Measurements from ENCODE around the gene UBQLNL. TPM values are rescaled to one million over a fixed set of nuclear protein-coding genes. Genes with fewer than 3 reads are reported as not detected.

Gene UBQLNL
- polyA plus RNA-seq, 1 of the 3 experiments (the other 2 are of a cell fraction): 0.03 TPM

GRCh38 chr11:5514841-5515240, 1.7 kb downstream of the UBQLNL start:
- H3K4me3 ChIP-seq (ENCODE audit: low read depth in 2 of 2, low read length in 1 of 2): no peak overlapping the region
- no peaks in the 10 kb centered on the region for H3K79me2 ChIP-seq (ENCODE audit: insufficient read depth)
- no peak overlapping the region for H3K27ac ChIP-seq (ENCODE audit: low read depth in 2 of 2, low read length in 1 of 2)
- H2AFZ ChIP-seq (ENCODE audit: low read depth): no peak overlapping the region
- no peak for TF ChIP-seq FOXM1 (IDR thresholded peaks at IDR 0.05; ENCODE audit: low read depth)
- TF ChIP-seq ELF1 (IDR thresholded peaks at IDR 0.05): no peak
- no peak for TF ChIP-seq SIN3A (IDR thresholded peaks at IDR 0.05; ENCODE audit: borderline replicate concordance, low read depth, low read length)
- TF ChIP-seq NFIC (IDR thresholded peaks at IDR 0.05; ENCODE audit: borderline replicate concordance): no peak
- TF ChIP-seq GABPA (IDR thresholded peaks at IDR 0.05; ENCODE audit: low read depth): no peak
- no peak for TF ChIP-seq EZH2phosphoT487 (IDR thresholded peaks at IDR 0.05; ENCODE audit: borderline replicate concordance, low read depth)
- TF ChIP-seq USF1 (IDR thresholded peaks at IDR 0.05; ENCODE audit: borderline replicate concordance, low read depth): no peak
- no peak for TF ChIP-seq RXRA (IDR thresholded peaks at IDR 0.05; ENCODE audit: borderline replicate concordance, low read depth)
- TF ChIP-seq MXI1 (IDR thresholded peaks at IDR 0.05; ENCODE audit: low read depth, low read length): no peak
- TF ChIP-seq YY1 (IDR thresholded peaks at IDR 0.05; ENCODE audit: low read depth): no peak
- ChIA-PET POLR2A (no interaction called here), CTCF (no interaction called here)
- no peaks in the 10 kb centered on the region for H3K4me1 ChIP-seq (ENCODE audit: control insufficient read depth in 1 of 2, insufficient read depth in 2 of 2, low read depth in 1 of 2, low read length in 1 of 2)
- H3K9me2 ChIP-seq: no peaks in the 10 kb centered on the region
- no peaks in the 10 kb centered on the region for H3K9me3 ChIP-seq
- no peaks in the 10 kb centered on the region for H3F3A ChIP-seq (replicated peaks; ENCODE audit: insufficient read depth)
- H3K27me3 ChIP-seq (ENCODE audit: insufficient read depth): no peaks in the 10 kb centered on the region
- H4K20me1 ChIP-seq (ENCODE audit: insufficient read depth): no peaks in the 10 kb centered on the region
- no peaks in the 10 kb centered on the region for H3K36me3 ChIP-seq (replicated peaks in 1 of 2; ENCODE audit: control insufficient read depth in 1 of 2, insufficient read depth in 2 of 2, low read length in 1 of 2)
- no peak overlapping the region for H3K4me2 ChIP-seq
- H3K9ac ChIP-seq: no peak overlapping the region
- no peak for DNase-seq

GRCh38 chr11:5509803-5510202, 6.7 kb downstream of the UBQLNL start, which contains the start of gene UBQLN3:
Gene UBQLN3, minus strand, starts transcription at chr11:5509957. Its CDS starts 399 bp downstream, at chr11:5509558.
- CTCF ChIA-PET: no interaction called here
- Histone ChIP-seq H3K27me3 (ENCODE audit: insufficient read depth) (no peaks in the 10 kb centered on the region), H3K36me3 (replicated peaks in 1 of 2; ENCODE audit: control insufficient read depth in 1 of 2, insufficient read depth in 2 of 2, low read length in 1 of 2) (no peaks in the 10 kb centered on the region), H4K20me1 (ENCODE audit: insufficient read depth) (no peaks in the 10 kb centered on the region), H3K27ac (ENCODE audit: low read depth in 2 of 2, low read length in 1 of 2) (no peak within 1 kb of the TSS), H3K79me2 (ENCODE audit: insufficient read depth) (no peaks in the 10 kb centered on the region), H3K4me3 (ENCODE audit: low read depth in 2 of 2, low read length in 1 of 2) (no peak within 1 kb of the TSS), H2AFZ (ENCODE audit: low read depth) (no peak within 1 kb of the TSS), H3K9me2 (no peaks in the 10 kb centered on the region), H3F3A (replicated peaks; ENCODE audit: insufficient read depth) (no peaks in the 10 kb centered on the region), H3K9ac (no peak within 1 kb of the TSS), H3K4me1 (ENCODE audit: control insufficient read depth in 1 of 2, insufficient read depth in 2 of 2, low read depth in 1 of 2, low read length in 1 of 2) (no peaks in the 10 kb centered on the region; a peak in 1 of 4 replicates), H3K9me3 (no peaks in the 10 kb centered on the region), H3K4me2 (no peak within 1 kb of the TSS)
- 10% methylated on average over 2 of the region's 4 CpGs for WGBS (ENCODE audit: low lambda C conversion rate)
- DNase-seq: no peak
- POLR2A ChIA-PET: no interaction called here
- no peak for TF ChIP-seq GABPA (IDR thresholded peaks at IDR 0.05; ENCODE audit: low read depth)
- TF ChIP-seq FOXJ3 (CRISPR knock-in tag; IDR thresholded peaks at IDR 0.05): no peak
- TF ChIP-seq RFX5 (IDR thresholded peaks at IDR 0.05; ENCODE audit: low read length): no peak
- no peak for TF ChIP-seq REST (IDR thresholded peaks at IDR 0.05; ENCODE audit: low read depth, low read length)
- no peak for TF ChIP-seq TAF1 (IDR thresholded peaks at IDR 0.05; ENCODE audit: borderline replicate concordance, low read depth, low read length)
- TF ChIP-seq EZH2phosphoT487 (IDR thresholded peaks at IDR 0.05; ENCODE audit: borderline replicate concordance, low read depth): no peak
- TF ChIP-seq IRF3 (IDR thresholded peaks at IDR 0.05; ENCODE audit: low read depth, low read length): no peak
- no peak for TF ChIP-seq GATA2 (CRISPR knock-in tag; IDR thresholded peaks at IDR 0.05)
- no peak for TF ChIP-seq MAX (IDR thresholded peaks at IDR 0.05; ENCODE audit: low read depth)
- no peak for TF ChIP-seq CTCF (IDR thresholded peaks at IDR 0.05)
- no peak for TF ChIP-seq NRF1 (IDR thresholded peaks at IDR 0.05; ENCODE audit: low read depth, low read length)
- TF ChIP-seq SMC3 (IDR thresholded peaks at IDR 0.05; ENCODE audit: low read depth, low read length): no peak
- no peak for TF ChIP-seq JUND (IDR thresholded peaks at IDR 0.05)
- no peak for TF ChIP-seq RXRA (IDR thresholded peaks at IDR 0.05; ENCODE audit: borderline replicate concordance, low read depth)

Measured in SK-N-SH (cell line).